Embryonic facial prominence (tissue), 1 donor: ENCODE measurements around the gene ADRB1.
A peak's percentile ranks its signal among the peaks of the same experiment; 100 is the strongest.

Experiments used
- DNase-seq: peaks from one replicate; pipeline ENCODE4 v3.0.0-alpha.2; 2016; ENCODE audit errors: extremely low spot score

Gene ADRB1

DNA sequence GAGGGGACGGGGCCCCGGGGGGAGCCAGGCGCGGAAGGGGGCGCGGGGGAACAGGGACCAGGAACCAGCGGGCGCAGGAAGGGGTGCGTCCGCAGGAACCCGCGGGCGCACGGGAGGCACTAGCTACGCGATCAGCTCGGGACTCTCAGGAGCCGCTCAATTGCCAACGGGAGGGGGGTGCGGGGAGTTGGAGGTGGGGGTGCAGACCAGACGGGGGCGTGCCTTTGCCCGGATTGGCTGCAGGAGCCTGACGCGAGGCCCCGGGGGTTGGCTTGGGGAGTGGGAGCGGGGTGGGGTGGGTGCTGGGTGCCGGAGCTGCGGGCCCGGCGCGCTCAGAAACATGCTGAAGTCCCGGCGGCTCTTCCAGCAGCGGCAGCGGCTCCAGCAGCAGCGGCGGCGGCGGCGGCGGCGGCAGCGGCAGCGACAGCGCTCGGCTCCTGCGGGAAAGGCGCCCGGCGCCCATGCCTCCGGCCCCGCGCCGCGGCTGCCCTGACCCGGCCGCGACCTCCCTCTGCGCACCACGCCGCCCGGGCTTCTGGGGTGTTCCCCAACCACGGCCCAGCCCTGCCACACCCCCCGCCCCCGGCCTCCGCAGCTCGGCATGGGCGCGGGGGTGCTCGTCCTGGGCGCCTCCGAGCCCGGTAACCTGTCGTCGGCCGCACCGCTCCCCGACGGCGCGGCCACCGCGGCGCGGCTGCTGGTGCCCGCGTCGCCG, at the start of gene ADRB1:
TSS of gene ADRB1 (plus strand) at position 335 of the 715 bp plus-strand sequence. CDS start at position 602, 267 bp downstream.
- DNase-seq = peak; percentile 19

DNA sequence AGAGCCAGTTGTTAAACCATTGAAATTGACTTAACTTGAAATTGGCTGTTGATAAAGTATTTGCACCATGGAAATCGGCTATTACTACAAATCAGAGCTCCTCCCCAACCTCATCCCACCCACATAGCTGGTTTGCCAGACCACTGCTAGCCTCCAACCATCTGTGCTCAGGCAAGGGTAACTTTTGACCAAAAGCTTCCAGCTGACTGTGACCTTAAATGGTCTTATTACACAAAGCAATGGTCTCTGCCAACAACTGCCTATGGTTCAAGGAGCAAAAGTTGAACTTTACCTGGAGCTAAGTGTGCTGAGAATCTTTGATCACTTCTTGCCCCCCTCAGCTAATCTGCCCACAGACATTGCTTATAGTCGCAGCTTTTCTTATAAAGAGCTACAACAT, 48.5 kb upstream of the ADRB1 start:
- no peak for DNase-seq

GRCh38 chr10:113997428-113997827, 46.2 kb upstream of the ADRB1 start:
- DNase-seq = no peak

DNA sequence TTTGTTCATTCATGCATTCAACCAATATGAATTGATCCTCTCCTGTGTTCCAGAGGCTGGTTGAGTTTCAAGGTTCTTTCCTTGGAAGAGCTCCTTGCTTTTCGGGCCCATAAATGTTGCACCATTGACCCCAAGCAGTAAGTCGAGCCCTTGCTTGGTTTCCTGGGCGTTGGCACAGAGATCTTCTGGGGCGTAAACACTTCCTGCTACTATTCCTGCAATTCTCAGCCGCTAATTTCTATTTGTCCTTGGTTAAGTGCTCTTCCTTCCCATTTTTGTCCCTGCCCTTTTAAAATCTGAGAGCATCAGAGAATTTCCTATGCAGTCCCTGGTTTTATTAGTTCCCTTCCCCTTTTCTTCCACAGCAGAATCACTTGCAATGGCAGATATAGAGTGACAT, 44.1 kb upstream of the ADRB1 start:
- no peak for DNase-seq

- DNase-seq = no peak
Observed at GRCh38 chr10:114000457-114001010, 43.1 kb upstream of the ADRB1 start.

DNA sequence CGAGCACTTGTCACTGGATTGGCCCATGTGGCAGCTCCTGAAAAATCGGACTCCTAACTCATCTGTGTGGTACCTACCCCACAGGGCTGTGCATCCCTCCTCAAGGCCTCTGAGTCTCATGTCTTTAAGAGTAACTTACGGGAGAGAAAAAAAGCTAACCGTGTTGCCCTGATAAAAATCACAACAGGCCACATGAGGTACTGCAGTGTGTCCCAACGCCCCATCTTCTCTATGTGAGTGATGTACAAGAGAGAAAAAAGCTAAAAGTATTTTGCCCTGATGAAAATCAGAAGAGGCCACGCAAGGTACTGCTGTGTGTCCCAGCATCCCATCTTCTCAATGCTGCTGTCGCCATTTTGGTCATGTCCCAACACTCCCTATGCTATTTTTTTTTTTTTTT, 41.2 kb upstream of the ADRB1 start:
- DNase-seq = no peak

- DNase-seq = no peak
Observed at GRCh38 chr10:114003161-114003941, 40.3 kb upstream of the ADRB1 start.

DNA sequence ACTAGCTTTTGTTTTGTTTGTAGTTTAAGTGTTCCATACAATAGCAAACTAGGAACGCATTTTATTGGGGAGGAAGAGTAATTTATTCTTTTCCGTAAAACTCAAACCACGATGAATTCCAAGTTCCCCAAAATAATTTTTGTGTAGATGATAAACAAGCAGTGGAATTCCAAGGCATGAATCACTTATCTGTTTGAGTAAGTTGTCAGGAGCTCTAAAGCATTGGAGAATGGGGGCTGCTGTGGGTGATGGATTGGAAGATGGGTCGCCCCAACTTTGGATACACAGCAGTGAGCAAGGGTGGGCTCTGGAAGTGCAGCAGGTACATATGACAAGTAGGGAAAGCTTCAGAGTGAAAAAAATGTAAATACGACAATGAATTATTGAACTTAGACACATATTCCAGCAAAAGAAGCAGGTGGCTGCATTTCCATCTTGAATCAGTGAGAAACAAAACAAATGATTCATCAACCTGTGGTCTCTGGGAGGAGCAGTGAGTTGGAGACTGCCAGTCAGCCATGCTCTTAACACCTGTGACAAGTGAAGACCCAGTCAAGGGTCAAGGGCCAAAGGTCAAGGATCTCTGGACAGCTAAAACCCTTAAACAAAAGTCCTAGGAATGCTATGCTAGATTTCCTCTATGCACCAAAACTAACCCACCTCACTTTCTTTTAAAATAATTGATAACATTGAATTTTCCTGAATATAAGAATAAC, 34.2 kb upstream of the ADRB1 start:
- no peak for DNase-seq

- no peak for DNase-seq
Observed at GRCh38 chr10:114010316-114010715, 33.4 kb upstream of the ADRB1 start.

DNA sequence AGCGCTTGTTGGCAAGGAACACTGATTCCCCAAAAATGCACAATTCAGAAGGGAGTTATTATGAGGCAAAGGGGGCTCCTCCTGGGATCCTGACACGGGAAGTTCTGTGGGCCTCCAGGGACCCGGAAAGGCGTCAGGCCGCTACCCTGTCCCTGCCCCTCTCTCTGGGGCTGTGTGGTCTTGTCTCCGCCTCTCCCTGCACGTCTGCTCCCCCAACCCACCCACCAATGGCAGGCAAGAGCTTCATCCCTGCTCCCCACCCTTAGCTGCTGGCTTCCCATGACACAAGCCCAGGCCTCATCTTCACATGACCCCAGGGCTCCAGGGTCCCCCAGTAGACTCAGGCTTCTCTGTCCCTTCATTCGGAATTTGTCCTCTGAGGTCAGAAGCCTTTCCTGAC, 31.0 kb upstream of the ADRB1 start:
- DNase-seq = no peak

DNA sequence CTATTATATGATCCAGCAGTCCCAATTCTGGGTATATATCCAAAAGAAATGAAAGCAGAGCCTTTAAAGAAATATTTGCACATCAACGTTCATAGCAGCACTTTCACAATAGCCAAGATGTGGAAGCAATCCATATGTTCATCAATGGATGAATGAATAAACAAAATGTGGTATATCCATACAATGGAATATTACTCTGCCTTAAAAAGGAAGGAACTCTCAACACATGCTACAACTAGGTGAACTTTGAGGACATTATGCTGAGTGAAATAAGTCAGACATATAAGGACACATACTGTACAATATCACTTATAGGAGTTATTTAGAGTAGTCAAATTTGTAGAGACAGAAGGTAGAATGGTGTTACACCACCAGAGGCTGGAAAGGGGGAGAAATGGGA, 28.0 kb upstream of the ADRB1 start:
- DNase-seq = no peak

DNA sequence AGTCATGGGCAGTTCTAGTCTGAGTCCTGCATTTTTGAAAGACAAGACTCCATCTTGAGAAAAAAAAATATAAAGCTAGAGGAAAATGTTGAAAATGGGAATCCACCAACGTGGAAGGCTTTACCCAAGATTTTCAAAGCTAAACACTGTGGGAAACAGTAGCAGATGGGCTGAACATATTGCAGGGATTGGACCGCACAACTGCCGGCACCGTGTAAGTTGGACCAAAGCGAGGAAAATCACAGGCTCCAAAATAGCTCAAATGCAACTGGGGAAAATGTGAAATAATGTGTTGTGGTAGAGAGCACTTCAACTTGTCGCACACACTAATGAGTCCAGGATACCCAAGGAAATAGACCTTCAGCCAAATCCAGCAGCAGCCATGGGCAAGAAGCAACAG, 26.4 kb upstream of the ADRB1 start:
- DNase-seq = no peak

- DNase-seq = no peak
Observed at GRCh38 chr10:114017873-114018272, 25.8 kb upstream of the ADRB1 start.

- DNase-seq = no peak
Observed at GRCh38 chr10:114019226-114019625, 24.4 kb upstream of the ADRB1 start.

GRCh38 chr10:114021154-114021553, 22.5 kb upstream of the ADRB1 start:
- DNase-seq = no peak

- no peak for DNase-seq
Observed at GRCh38 chr10:114021717-114022680, 21.7 kb upstream of the ADRB1 start.

DNA sequence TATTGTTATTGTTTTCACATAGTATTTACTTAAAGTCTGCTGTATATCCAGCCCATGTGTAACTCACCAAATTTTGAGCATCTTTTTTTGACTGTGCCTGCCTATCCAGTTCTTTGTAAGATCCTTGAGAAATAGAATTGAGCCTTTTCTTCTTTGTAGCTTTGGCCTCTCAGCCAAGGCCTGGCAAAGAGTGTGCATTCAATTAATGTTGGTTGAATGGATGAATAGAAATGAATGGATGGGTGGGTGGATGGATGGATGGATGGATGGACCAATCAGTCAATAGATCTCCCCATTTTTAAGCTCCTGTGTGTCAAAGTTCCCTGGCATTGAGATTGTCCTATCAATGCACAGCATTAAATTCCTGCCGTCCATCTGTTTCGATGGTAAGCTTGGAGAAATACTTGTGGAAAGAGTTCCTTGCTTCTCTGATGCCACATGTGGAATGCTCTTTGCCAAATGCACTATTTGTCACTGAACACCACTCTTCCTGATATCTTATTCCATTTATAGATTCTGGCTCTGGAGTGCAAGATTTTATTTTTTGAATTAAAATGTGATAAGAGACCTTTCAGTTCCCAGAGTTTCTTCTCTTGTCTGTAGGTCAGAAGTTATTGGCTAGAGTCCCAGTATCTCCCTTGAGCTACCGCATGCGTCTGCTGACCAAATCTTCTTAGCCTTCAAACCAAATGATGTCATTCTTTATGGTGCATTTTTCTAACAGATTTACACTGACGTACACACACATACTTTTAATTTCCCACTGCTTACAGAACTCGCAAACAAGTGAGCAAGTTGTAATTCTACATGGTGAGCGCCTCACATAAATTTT, 20.7 kb upstream of the ADRB1 start:
- DNase-seq = no peak

GRCh38 chr10:114024876-114025610, 18.6 kb upstream of the ADRB1 start:
- DNase-seq = no peak

DNA sequence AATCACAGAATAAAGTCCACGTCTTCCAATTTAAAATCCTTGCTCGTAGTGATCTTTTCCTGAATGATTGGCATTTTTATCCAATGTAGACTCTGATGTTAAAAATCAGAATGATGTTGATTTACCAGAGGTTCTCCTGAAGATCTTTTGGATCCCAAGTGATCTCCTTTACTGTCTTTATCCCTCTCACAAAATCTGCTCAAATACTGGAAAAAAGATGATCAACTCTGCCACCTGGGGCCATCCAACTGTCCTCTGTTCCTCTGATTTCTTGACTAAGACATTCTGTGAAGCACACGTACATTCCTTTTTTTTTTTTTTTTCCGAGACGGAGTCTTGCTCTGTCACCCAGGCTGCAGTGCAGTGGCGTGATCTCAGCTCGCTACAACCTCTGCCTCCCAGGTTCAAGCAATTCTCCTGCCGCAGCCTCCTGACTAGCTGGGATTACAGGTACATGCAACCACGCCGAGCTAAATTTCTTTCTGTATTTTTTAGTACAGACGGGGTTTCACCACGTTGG, 18.0 kb upstream of the ADRB1 start:
- no peak for DNase-seq
